H1 (cell line): Measurements from ENCODE around the gene KIAA1328. TPM values are rescaled to one million over a fixed set of nuclear protein-coding genes. Genes with fewer than 3 reads are reported as not detected.

Source experiments
- CREB1 ChIP-seq: IDR thresholded peaks from 2 replicates; pipeline ENCODE4 v1.6.1; 2012; ENCODE audit warnings: inconsistent platforms
- RNF2 ChIP-seq: fragments of 200-900, 300-1000 bp; sonication (generic); IDR thresholded peaks from 2 replicates; pipeline ENCODE4 v1.7.1; 2016; ENCODE audit warnings: borderline replicate concordance, low read depth, mild to moderate bottlenecking, antibody characterized with exemption, low read length; ENCODE audit not compliant: poor library complexity, severe bottlenecking; ENCODE audit errors: missing control alignments
- TAF1 ChIP-seq: IDR thresholded peaks from 2 replicates; pipeline ENCODE4 v1.6.1; 2011; ENCODE audit warnings: mild to moderate bottlenecking, low read depth, low read length
- polyA plus RNA-seq, 7 experiments: library from polyadenylated mRNA; depleted of rRNA in 3 of 7; stranded (reverse) in 5 of 7; unstranded in 2 of 7; fragments of >200 nt in 5 of 7; fragments of 200-250 nt in 2 of 7; gene quantifications; 1 replicate in 5 of 7; 2 replicates in 1 of 7; 4 replicates in 1 of 7; pipeline versions ENCODE4 v1.2.1 to v1.2.3, GENCODE V29; 2011 to 2013; ENCODE audit warnings: missing spikeins in 2 of 7, mixed read lengths in 2 of 7
- total RNA-seq: library from RNA; stranded (reverse); fragmentation: NEBNext Ultra II Directional; extraction: Animal tissue kit (Norgen Biotek cat#: 25700); gene quantifications from 2 replicates; pipeline ENCODE4 v1.2.1, GENCODE V29; 2021
- TF ChIP-seq, protein P1 (sequence below), 3 experiments: IDR thresholded peaks; 1 replicate in 2 of 3; 2 replicates in 1 of 3; pipeline versions ENCODE4 v1.5.1 to v1.6.1; 2011; ENCODE audit warnings: low read length in 3 of 3, mild to moderate bottlenecking in 3 of 3, inconsistent platforms in 2 of 3, low read depth in 1 of 3, moderate library complexity in 1 of 3; ENCODE audit not compliant: insufficient read depth in 1 of 3; ENCODE audit errors: control extremely low read depth in 1 of 3

The KIAA1328 gene
- total and polyA plus RNA-seq, 2 of the 8 experiments (the other 6 are each of a cell fraction or from before 2014, with no cell fraction given) = 2.6 to 5.7 TPM

DNA sequence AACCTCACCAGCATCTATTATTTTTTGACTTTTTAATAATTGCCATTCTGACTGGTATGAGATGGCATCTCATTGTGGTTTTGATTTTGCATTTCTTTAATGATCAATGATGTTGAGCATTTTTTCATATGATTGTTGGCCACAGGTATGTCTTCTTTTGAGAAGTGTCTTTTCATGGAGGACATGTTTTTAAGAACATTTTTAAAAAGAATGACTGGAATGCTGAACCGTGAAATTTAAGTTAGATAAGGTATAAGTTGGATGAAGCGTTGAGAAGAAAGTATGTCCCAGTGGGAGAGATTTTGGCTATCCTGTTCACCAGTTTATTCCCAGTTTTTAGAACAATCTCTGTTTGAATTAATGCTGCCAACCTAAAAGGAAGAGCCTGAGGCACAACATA lies 370.8 kb downstream of the KIAA1328 start (continued):
- TF ChIP-seq RNF2 = no peak
- TF ChIP-seq TAF1 = no peak
- TF ChIP-seq CREB1 = no peak
- TF ChIP-seq, protein P1, sequence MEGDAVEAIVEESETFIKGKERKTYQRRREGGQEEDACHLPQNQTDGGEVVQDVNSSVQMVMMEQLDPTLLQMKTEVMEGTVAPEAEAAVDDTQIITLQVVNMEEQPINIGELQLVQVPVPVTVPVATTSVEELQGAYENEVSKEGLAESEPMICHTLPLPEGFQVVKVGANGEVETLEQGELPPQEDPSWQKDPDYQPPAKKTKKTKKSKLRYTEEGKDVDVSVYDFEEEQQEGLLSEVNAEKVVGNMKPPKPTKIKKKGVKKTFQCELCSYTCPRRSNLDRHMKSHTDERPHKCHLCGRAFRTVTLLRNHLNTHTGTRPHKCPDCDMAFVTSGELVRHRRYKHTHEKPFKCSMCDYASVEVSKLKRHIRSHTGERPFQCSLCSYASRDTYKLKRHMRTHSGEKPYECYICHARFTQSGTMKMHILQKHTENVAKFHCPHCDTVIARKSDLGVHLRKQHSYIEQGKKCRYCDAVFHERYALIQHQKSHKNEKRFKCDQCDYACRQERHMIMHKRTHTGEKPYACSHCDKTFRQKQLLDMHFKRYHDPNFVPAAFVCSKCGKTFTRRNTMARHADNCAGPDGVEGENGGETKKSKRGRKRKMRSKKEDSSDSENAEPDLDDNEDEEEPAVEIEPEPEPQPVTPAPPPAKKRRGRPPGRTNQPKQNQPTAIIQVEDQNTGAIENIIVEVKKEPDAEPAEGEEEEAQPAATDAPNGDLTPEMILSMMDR (IDR thresholded peaks at IDR 0.05; ENCODE audit: control extremely low read depth in 1 of 3, insufficient read depth in 1 of 3, low read depth in 1 of 3, low read length in 3 of 3) = no peak
